Adipose tissue (tissue), 3 donors: ENCODE data around the gene CLIC3. TPM values are rescaled to one million over a fixed set of nuclear protein-coding genes. Genes with fewer than 3 reads are reported as not detected.
"Not testable (repeated sequence)": the region's sequence is repeated elsewhere in the genome, so short reads cannot be mapped to it uniquely, and the experiment has no call there.

Experiments
- H3K27ac ChIP-seq: one replicate; pipeline ENCODE4 v1.5.1; 2013; ENCODE audit warnings: low read depth, low read length
- WGBS, 3 donors: extraction: QIAGEN DNeasy Blood & Tissue Kit; methylation state at CpG; one replicate each; pipeline ENCODE4 v1.1.7; 2013; 5-methylcytosine and 5-hydroxymethylcytosine counted together
- polyA plus RNA-seq, 3 donors: library from polyadenylated mRNA; stranded (reverse); fragments of 200-250 nt; gene quantifications; one replicate each; pipeline ENCODE4 v1.2.3, GENCODE V29; 2013
- donor health status: healthy with polysubstance abuse.
- donor health status: Bipolar disorder and iron deficiency.
- donor health status: healthy.

The CLIC3 gene
- polyA plus RNA-seq, 3 donors = 0.33 to 3.0 (median 3.0) TPM

GRCh38 chr9:137033481-137033880, 37.1 kb upstream of the CLIC3 start:
- not testable (repeated sequence) for H3K27ac ChIP-seq
- 83 to 94% (median 93%) methylated on average over 5 of the region's 5 CpGs for WGBS, 3 donors

- 53 to 84% (median 70%) methylated on average over 7 to 10 of the region's 10 CpGs for WGBS, 3 donors
- no peak overlapping the region for H3K27ac ChIP-seq
These were observed 36.5 kb upstream of the CLIC3 start for GRCh38 chr9:137032858-137033257.

GRCh38 chr9:137031904-137032640, 35.7 kb upstream of the CLIC3 start, which contains the start of gene FUT7:
FUT7 (minus strand) TSS chr9:137032088; CDS start chr9:137031991, 97 bp downstream.
- 51 to 68% (median 54%) methylated on average over 15 to 16 of the region's 16 CpGs for WGBS, 3 donors
- no peak within 1 kb of the TSS for H3K27ac ChIP-seq

GRCh38 chr9:137030538-137031527, 34.5 kb upstream of the CLIC3 start:
- H3K27ac ChIP-seq = no peak overlapping the region
- WGBS, 3 donors = 65 to 86% (median 75%) methylated on average over 59 to 65 of the region's 65 CpGs

- H3K27ac ChIP-seq = no peak overlapping the region
- WGBS, 3 donors = 52 to 72% (median 58%) methylated on average over 13 to 15 of the region's 15 CpGs
These were observed 33.6 kb upstream of the CLIC3 start for GRCh38 chr9:137030006-137030405.

- H3K27ac ChIP-seq = no peak overlapping the region
- 21 to 25% (median 25%) methylated on average over 19 of the region's 19 CpGs for WGBS, 3 donors
These were observed 32.9 kb upstream of the CLIC3 start for GRCh38 chr9:137029058-137029936.

GRCh38 chr9:137028263-137029057, 32.1 kb upstream of the CLIC3 start:
- 0 to 1% (median 1%) methylated on average over 72 to 97 of the region's 98 CpGs for WGBS, 3 donors
- H3K27ac ChIP-seq = no peak overlapping the region

- WGBS, 3 donors = 5 to 6% (median 5%) methylated on average over 37 to 94 of the region's 95 CpGs
- H3K27ac ChIP-seq = no peak within 1 kb of the TSS
These were observed 31.2 kb upstream of the CLIC3 start, which contains the start of gene ABCA2 for GRCh38 chr9:137027369-137028262. ABCA2 (minus strand) TSS chr9:137028237; CDS start chr9:137028140, 97 bp downstream.

- no peak overlapping the region for H3K27ac ChIP-seq
- WGBS, 3 donors = 38 to 75% (median 70%) methylated on average over 4 of the region's 4 CpGs
These were observed 30.5 kb upstream of the CLIC3 start for GRCh38 chr9:137026828-137027227.

GRCh38 chr9:137026384-137026783, 30.0 kb upstream of the CLIC3 start:
- WGBS, 3 donors = 82 to 91% (median 85%) methylated on average over 2 of the region's 2 CpGs
- no peak overlapping the region for H3K27ac ChIP-seq

- H3K27ac ChIP-seq = no peak overlapping the region
- 69 to 77% (median 70%) methylated on average over 18 to 21 of the region's 21 CpGs for WGBS, 3 donors
These were observed 29.2 kb upstream of the CLIC3 start for GRCh38 chr9:137025517-137025966.

- 85 to 94% (median 87%) methylated on average over 14 to 15 of the region's 15 CpGs for WGBS, 3 donors
- H3K27ac ChIP-seq = no peak overlapping the region
These were observed 27.2 kb upstream of the CLIC3 start for GRCh38 chr9:137023583-137023991.

- H3K27ac ChIP-seq = no peak overlapping the region
- 72 to 83% (median 75%) methylated on average over 7 of the region's 7 CpGs for WGBS, 3 donors
These were observed 26.8 kb upstream of the CLIC3 start for GRCh38 chr9:137023157-137023556.

- H3K27ac ChIP-seq = no peak overlapping the region
These were observed 26.3 kb upstream of the CLIC3 start for GRCh38 chr9:137022662-137023008.

GRCh38 chr9:137021979-137022661, 25.8 kb upstream of the CLIC3 start:
- H3K27ac ChIP-seq = no peak overlapping the region
- WGBS, 3 donors = 52 to 68% (median 58%) methylated on average over 26 to 30 of the region's 30 CpGs

More at GRCh38 chr9:137022662-137023008, 26.3 kb upstream of the CLIC3 start:
- WGBS, 3 donors = 91 to 92% (median 92%) methylated on average over 23 of the region's 23 CpGs

GRCh38 chr9:137021568-137021978, 25.2 kb upstream of the CLIC3 start:
- H3K27ac ChIP-seq = no peak overlapping the region
- WGBS, 3 donors = 87 to 94% (median 92%) methylated on average over 4 to 6 of the region's 6 CpGs
